Lower leg skin (tissue), 3 donors: Measurements from ENCODE around the gene ANKRD33B.

Experiments used
- CTCF ChIP-seq, 3 donors: fragments of 450-650 bp; IDR thresholded peaks; one replicate each; pipeline ENCODE4 v1.5.1; 2016; ENCODE audit warnings: antibody characterized with exemption in 3 of 3, mild to moderate bottlenecking in 3 of 3, moderate library complexity in 2 of 3
- POLR2A ChIP-seq, 2 donors: fragments of 450-650 bp; IDR thresholded peaks; one replicate each; pipeline ENCODE4 v1.6.1; 2016 to 2017; ENCODE audit warnings: antibody characterized with exemption in 2 of 2, mild to moderate bottlenecking in 1 of 2, moderate library complexity in 1 of 2

- TF ChIP-seq CTCF (IDR thresholded peaks at IDR 0.05) (no peak), POLR2A (IDR thresholded peaks at IDR 0.05) (no peak)
Measured at GRCh38 chr5:10534561-10535530, 29.0 kb upstream of the ANKRD33B start.
